Right atrium auricular region (tissue), 2 donors: ENCODE measurements around the gene HAT1. TPM values are rescaled to one million over a fixed set of nuclear protein-coding genes. Genes with fewer than 3 reads are reported as not detected.

Experiments
- DNase-seq: peaks from one replicate; pipeline ENCODE4 v3.0.0-alpha.2; 2019; ENCODE audit warnings: low spot score
- H3K27ac ChIP-seq, 2 donors: fragments of 200-600 bp; sonication (generic); 1 replicate in 1 of 2; 2 replicates in 1 of 2; pipeline ENCODE4 v1.5.1; 2016 to 2019
- H3K27me3 ChIP-seq, 2 donors: fragments of 200-600 bp; sonication (generic); one replicate each; pipeline versions ENCODE4 v1.5.1 to v1.6.0; 2017 to 2019
- H3K36me3 ChIP-seq: fragments of 200-600 bp; sonication (generic); one replicate; pipeline ENCODE4 v1.5.1; 2016
- H3K4me1 ChIP-seq, 2 donors: fragments of 200-600 bp; sonication (generic); one replicate each; pipeline versions ENCODE4 v1.5.1 to v1.6.0; 2017 to 2019
- H3K4me3 ChIP-seq, 2 donors: fragments of 200-600 bp; sonication (generic); 1 replicate in 1 of 2; 2 replicates in 1 of 2; pipeline ENCODE4 v1.5.1; 2017 to 2019; ENCODE audit warnings: mild to moderate bottlenecking in 1 of 2, moderate library complexity in 1 of 2
- H3K9me3 ChIP-seq, 2 donors: fragments of 200-600 bp; sonication (generic); one replicate each; pipeline ENCODE4 v1.5.1; 2019
- CTCF ChIP-seq, 2 donors: fragments of 200-600 bp; sonication (generic); IDR thresholded peaks; one replicate each; pipeline ENCODE4 v1.5.1; 2019; ENCODE audit warnings: antibody characterized with exemption in 2 of 2
- total RNA-seq, 2 donors: library from RNA; depleted of rRNA; stranded (reverse); fragments of >200 nt; gene quantifications; one replicate each; pipeline ENCODE4 v1.1.0, GENCODE V29; 2016

HAT1 gene
- total RNA-seq, 2 donors from 2014 or later: 22.8 to 25.8 TPM

- Histone ChIP-seq H3K9me3 (no peaks in the 10 kb centered on the region), H3K27ac (no peak overlapping the region), H3K4me3 (no peak overlapping the region), H3K36me3 (no peaks in the 10 kb centered on the region), H3K4me1 (no peaks in the 10 kb centered on the region), H3K27me3 (no peaks in the 10 kb centered on the region)
- no peak for TF ChIP-seq CTCF (IDR thresholded peaks at IDR 0.05)
- no peak for DNase-seq
Observed at GRCh38 chr2:172009823-172010222, 87.6 kb downstream of the HAT1 start.

DNA sequence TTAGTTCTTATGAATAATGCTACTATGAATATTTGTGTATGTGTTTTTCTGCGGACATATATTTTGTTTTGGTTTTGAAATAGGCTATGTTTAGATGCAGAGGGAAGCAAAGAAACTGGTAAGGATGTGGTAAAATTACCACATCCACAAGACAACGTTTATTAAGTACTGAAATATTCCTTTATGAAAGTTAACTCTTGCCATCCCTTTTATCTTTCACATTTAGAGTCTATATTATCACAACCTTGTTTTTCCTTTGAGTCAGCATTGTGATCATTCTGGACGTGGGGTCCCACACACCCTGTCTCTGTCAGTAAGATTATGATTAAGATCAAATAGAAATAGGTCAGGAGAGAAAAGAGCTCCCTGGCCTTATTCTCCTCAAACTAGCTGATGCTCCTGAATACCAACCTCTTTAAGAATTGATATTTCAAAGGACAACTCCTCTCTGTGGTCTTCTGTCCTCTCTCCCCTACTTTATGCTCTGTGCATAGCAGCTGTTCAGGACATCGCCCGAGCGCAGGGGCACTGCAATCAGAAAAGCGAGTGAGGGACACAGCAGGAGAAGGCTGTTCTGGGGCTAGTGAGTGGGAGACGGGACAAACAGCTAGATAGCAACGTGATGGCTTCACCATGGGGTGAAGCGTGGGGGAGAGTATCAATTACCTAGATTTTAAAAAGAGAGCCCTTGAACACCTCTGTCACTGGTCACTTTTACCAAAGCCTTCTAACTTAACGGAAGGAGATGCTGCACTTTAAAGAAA, 89.7 kb downstream of the HAT1 start:
- H3K4me3 ChIP-seq: no peak overlapping the region
- H3K4me1 ChIP-seq: no peaks in the 10 kb centered on the region
- no peaks in the 10 kb centered on the region for H3K9me3 ChIP-seq
- TF ChIP-seq CTCF (IDR thresholded peaks at IDR 0.05): no peak
- no peaks in the 10 kb centered on the region for H3K27me3 ChIP-seq
- DNase-seq: no peak
- H3K36me3 ChIP-seq: no peaks in the 10 kb centered on the region
- H3K27ac ChIP-seq: no peak overlapping the region

- no peak for DNase-seq
- TF ChIP-seq CTCF (IDR thresholded peaks at IDR 0.05): no peak
- no peaks in the 10 kb centered on the region for H3K36me3 ChIP-seq
- H3K27me3 ChIP-seq: no peaks in the 10 kb centered on the region
- no peak overlapping the region for H3K27ac ChIP-seq
- no peak overlapping the region for H3K4me3 ChIP-seq
- H3K4me1 ChIP-seq: no peaks in the 10 kb centered on the region
- no peaks in the 10 kb centered on the region for H3K9me3 ChIP-seq
Observed at GRCh38 chr2:172012677-172013391, 90.6 kb downstream of the HAT1 start.

- Histone ChIP-seq H3K4me3 (no peak overlapping the region), H3K27ac (no peak overlapping the region), H3K9me3 (no peaks in the 10 kb centered on the region), H3K4me1 (no peaks in the 10 kb centered on the region), H3K27me3 (no peaks in the 10 kb centered on the region), H3K36me3 (no peaks in the 10 kb centered on the region)
- no peak for DNase-seq
- no peak for TF ChIP-seq CTCF (IDR thresholded peaks at IDR 0.05)
Observed at GRCh38 chr2:172013396-172013795, 91.1 kb downstream of the HAT1 start.

- no peak for DNase-seq
Observed at GRCh38 chr2:172021074-172021931, 99.0 kb downstream of the HAT1 start.

More at GRCh38 chr2:172021074-172021931, 99.0 kb downstream of the HAT1 start:
- Histone ChIP-seq H3K4me3 (no peak overlapping the region), H3K27ac (no peak overlapping the region), H3K27me3 (no peaks in the 10 kb centered on the region), H3K36me3 (no peaks in the 10 kb centered on the region), H3K9me3 (no peaks in the 10 kb centered on the region), H3K4me1 (peaks cover 0 to 4% of the 10 kb centered on the region in 2 donors)
- no peak for TF ChIP-seq CTCF (IDR thresholded peaks at IDR 0.05)
